Osteocyte (in vitro differentiated cells): ENCODE data around the gene SCN4B. TPM values are rescaled to one million over a fixed set of nuclear protein-coding genes. Genes with fewer than 3 reads are reported as not detected.

Experiments used
- DNase-seq: peaks from one replicate; pipeline ENCODE4 v3.0.0; 2021; ENCODE audit warnings: mixed read lengths; ENCODE audit not compliant: unreplicated experiment; ENCODE audit errors: extremely low spot score
- H3K27ac Mint-ChIP-seq: one replicate; pipeline ENCODE4 v1.8.0; 2021; ENCODE audit warnings: mild to moderate bottlenecking, mixed read lengths; ENCODE audit not compliant: unreplicated experiment
- H3K27me3 Mint-ChIP-seq: one replicate; pipeline ENCODE4 v1.8.0; 2021; ENCODE audit warnings: mixed read lengths; ENCODE audit not compliant: unreplicated experiment
- H3K36me3 Mint-ChIP-seq: one replicate; pipeline ENCODE4 v1.8.0; 2021; ENCODE audit warnings: mixed read lengths; ENCODE audit not compliant: unreplicated experiment
- H3K4me1 Mint-ChIP-seq: one replicate; pipeline ENCODE4 v1.8.0; 2021; ENCODE audit warnings: mixed read lengths; ENCODE audit not compliant: unreplicated experiment
- H3K4me3 Mint-ChIP-seq: one replicate; pipeline ENCODE4 v1.8.0; 2021; ENCODE audit warnings: mild to moderate bottlenecking, moderate library complexity, mixed read lengths; ENCODE audit not compliant: unreplicated experiment
- H3K9me3 Mint-ChIP-seq: one replicate; pipeline ENCODE4 v1.8.0; 2021; ENCODE audit warnings: mixed read lengths; ENCODE audit not compliant: unreplicated experiment
- total RNA-seq: library from RNA; stranded (reverse); gene quantifications from 2 replicates; pipeline ENCODE4 v1.2.1, GENCODE V29; 2021
- TF ChIP-seq, protein P1 (sequence below): fragments of 200-600 bp; sonication (generic); IDR thresholded peaks from 2 replicates; pipeline ENCODE4 v1.5.0; 2021; ENCODE audit warnings: antibody characterized with exemption, mild to moderate bottlenecking, moderate library complexity

Gene SCN4B
- total RNA-seq, 1 donor from 2014 or later = 0.08 TPM

DNA sequence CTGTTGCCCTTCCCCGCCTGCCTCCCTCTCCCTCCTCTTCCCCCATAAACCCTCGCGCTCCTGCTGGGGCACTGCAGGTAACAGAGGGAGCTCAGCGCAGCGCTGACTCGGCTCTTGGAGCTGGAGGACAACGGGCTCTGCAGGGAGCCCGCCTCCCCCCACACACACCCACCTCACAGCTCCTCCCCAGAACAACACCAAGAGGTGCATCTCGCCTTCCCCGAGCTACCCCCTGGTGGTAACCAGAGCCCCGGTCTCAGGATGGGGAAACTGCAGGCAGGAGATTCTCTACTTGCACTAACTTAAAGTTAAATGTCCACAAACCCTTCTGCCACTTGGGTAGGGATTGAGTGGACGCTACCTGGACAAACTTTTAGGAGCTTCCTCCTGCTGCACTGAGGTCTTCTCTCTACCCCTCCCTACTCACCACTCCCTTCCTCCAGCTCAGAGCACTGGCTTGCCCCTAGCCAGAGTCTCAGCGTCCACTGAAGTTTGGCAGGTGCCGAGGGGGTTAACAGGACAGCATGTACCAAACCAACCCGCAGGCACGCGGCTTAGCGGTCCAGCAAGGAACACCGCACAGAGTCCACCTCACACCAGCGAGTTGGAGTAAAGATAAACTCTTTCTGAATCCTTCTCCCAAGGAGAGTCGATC lies 4.0 kb upstream of the SCN4B start:
- Mint-ChIP-seq H3K27me3 (peaks cover 69% of the 10 kb centered on the region), H3K36me3 (no peaks in the 10 kb centered on the region), H3K9me3 (no peaks in the 10 kb centered on the region), H3K27ac (no peak overlapping the region), H3K4me3 (no peak overlapping the region), H3K4me1 (peaks cover 5% of the 10 kb centered on the region)
- TF ChIP-seq, protein P1, sequence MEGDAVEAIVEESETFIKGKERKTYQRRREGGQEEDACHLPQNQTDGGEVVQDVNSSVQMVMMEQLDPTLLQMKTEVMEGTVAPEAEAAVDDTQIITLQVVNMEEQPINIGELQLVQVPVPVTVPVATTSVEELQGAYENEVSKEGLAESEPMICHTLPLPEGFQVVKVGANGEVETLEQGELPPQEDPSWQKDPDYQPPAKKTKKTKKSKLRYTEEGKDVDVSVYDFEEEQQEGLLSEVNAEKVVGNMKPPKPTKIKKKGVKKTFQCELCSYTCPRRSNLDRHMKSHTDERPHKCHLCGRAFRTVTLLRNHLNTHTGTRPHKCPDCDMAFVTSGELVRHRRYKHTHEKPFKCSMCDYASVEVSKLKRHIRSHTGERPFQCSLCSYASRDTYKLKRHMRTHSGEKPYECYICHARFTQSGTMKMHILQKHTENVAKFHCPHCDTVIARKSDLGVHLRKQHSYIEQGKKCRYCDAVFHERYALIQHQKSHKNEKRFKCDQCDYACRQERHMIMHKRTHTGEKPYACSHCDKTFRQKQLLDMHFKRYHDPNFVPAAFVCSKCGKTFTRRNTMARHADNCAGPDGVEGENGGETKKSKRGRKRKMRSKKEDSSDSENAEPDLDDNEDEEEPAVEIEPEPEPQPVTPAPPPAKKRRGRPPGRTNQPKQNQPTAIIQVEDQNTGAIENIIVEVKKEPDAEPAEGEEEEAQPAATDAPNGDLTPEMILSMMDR = no peak
- DNase-seq = no peak

DNA sequence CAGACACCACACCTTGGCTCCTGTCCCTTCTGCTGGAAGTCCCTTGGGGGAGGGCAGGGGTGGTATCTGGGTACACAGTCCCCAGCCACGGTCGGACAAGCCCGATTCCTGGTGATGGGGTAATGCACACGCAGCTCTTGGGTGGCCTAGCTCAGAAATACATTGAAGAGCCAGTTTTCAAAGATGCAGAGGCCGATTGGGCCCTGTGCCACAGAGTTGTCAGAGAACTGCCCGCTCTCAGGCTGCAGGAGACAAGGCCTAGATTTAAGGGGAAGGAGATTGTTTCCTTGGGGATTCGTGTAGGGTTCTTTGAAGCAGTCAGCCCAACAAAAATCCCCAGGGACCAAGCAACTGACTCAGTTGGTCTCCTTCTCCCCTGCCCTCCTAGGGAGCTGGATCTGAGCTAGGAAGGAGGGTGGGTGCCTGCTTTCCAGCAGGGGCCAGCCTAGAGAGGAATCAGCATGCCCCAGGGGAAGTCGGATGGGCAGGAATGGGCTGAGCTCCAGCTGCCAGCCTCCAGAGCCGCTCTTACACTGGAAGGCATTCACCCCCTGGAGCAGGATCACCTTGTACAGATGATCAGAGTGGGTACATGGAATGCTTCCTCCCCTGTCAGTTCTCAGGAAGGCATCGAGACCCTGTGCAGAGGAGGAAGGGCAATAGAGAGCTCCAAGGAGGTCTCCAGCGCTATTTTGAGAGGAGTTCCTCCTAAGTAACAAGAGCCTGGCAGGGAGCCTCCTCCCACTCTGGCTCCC lies 3.3 kb upstream of the SCN4B start:
- Mint-ChIP-seq H3K27me3 (peaks cover 72% of the 10 kb centered on the region), H3K9me3 (no peaks in the 10 kb centered on the region), H3K27ac (no peak overlapping the region), H3K4me3 (no peak overlapping the region), H3K36me3 (no peaks in the 10 kb centered on the region), H3K4me1 (peaks cover 5% of the 10 kb centered on the region)
- TF ChIP-seq, protein P1 = no peak
- DNase-seq = no peak

- DNase-seq = no peak
- H3K9me3 Mint-ChIP-seq = no peaks in the 10 kb centered on the region
- TF ChIP-seq, protein P1 = no peak
- H3K27ac Mint-ChIP-seq = no peak overlapping the region
- no peaks in the 10 kb centered on the region for H3K36me3 Mint-ChIP-seq
- peaks cover 5% of the 10 kb centered on the region for H3K4me1 Mint-ChIP-seq
- no peak overlapping the region for H3K4me3 Mint-ChIP-seq
- H3K27me3 Mint-ChIP-seq = peaks cover 83% of the 10 kb centered on the region
Observed at GRCh38 chr11:118154641-118155040, 2.0 kb upstream of the SCN4B start.

- no peak for DNase-seq
Observed at GRCh38 chr11:118153976-118154375, 1.4 kb upstream of the SCN4B start.

GRCh38 chr11:118153516-118153915 lies 893 bp upstream of the SCN4B start:
- Mint-ChIP-seq H3K4me1 (peaks cover 5% of the 10 kb centered on the region), H3K4me3 (peak overlapping the region; percentile 61), H3K9me3 (no peaks in the 10 kb centered on the region), H3K27ac (no peak overlapping the region), H3K27me3 (peaks cover 82% of the 10 kb centered on the region), H3K36me3 (no peaks in the 10 kb centered on the region)
- TF ChIP-seq, protein P1 = no peak
- DNase-seq = no peak

More at GRCh38 chr11:118153976-118154375, 1.4 kb upstream of the SCN4B start:
- H3K4me3 Mint-ChIP-seq = peak overlapping the region; percentile 61
- H3K4me1 Mint-ChIP-seq = peaks cover 5% of the 10 kb centered on the region
- TF ChIP-seq, protein P1 = no peak
- no peaks in the 10 kb centered on the region for H3K36me3 Mint-ChIP-seq
- peaks cover 82% of the 10 kb centered on the region for H3K27me3 Mint-ChIP-seq
- H3K27ac Mint-ChIP-seq = no peak overlapping the region
- no peaks in the 10 kb centered on the region for H3K9me3 Mint-ChIP-seq
